HepG2 (cell line): ENCODE data around the gene ZFPM1. TPM values are rescaled to one million over a fixed set of nuclear protein-coding genes. Genes with fewer than 3 reads are reported as not detected.
A peak's percentile ranks its signal among the peaks of the same experiment; 100 is the strongest.

ENCODE experiments used
- DPF2 ChIP-seq: sonication (generic); formaldehyde crosslinking; IDR thresholded peaks from 2 replicates; pipeline ENCODE4 v1.4.0; 2020; ENCODE audit warnings: mild to moderate bottlenecking, low read depth, missing genetic modification reagents, borderline replicate concordance
- HIVEP1 ChIP-seq: sonication (generic); formaldehyde crosslinking; IDR thresholded peaks from 2 replicates; pipeline ENCODE4 v1.4.0; 2020; ENCODE audit warnings: mild to moderate bottlenecking, missing genetic modification reagents
- HNRNPL ChIP-seq: fragments of 200-400 bp; formaldehyde crosslinking; IDR thresholded peaks from 2 replicates; pipeline ENCODE4 v1.6.1; 2017; ENCODE audit warnings: mild to moderate bottlenecking, low read depth, low read length
- MAF1 ChIP-seq: sonication (generic); formaldehyde crosslinking; IDR thresholded peaks from 2 replicates; pipeline ENCODE4 v1.5.0; 2020; ENCODE audit warnings: missing genetic modification reagents, borderline replicate concordance
- MED8 ChIP-seq: sonication (generic); formaldehyde crosslinking; IDR thresholded peaks from 2 replicates; pipeline ENCODE4 v1.8.1; 2023; ENCODE audit warnings: mild to moderate bottlenecking, missing genetic modification reagents; ENCODE audit not compliant: insufficient replicate concordance
- RBM22 ChIP-seq: fragments of 200-400 bp; formaldehyde crosslinking; optimal IDR thresholded peaks from 2 replicates; pipeline ENCODE3; 2017; ENCODE audit warnings: mild to moderate bottlenecking, low read length, moderate library complexity
- RORA ChIP-seq: sonication (generic); formaldehyde crosslinking; IDR thresholded peaks from 2 replicates; pipeline ENCODE4 v1.5.0; 2020; ENCODE audit warnings: mild to moderate bottlenecking, missing genetic modification reagents, moderate library complexity
- RXRB ChIP-seq: IDR thresholded peaks from 2 replicates; pipeline ENCODE4 v1.6.1; 2016; ENCODE audit warnings: borderline replicate concordance, missing genetic modification reagents, missing compliant biosample characterization
- SMC3 ChIP-seq: IDR thresholded peaks from 2 replicates; pipeline ENCODE4 v1.6.1; 2011; ENCODE audit warnings: low read length, improper control_type of control experiment
- ZBTB38 ChIP-seq: sonication (generic); formaldehyde crosslinking; IDR thresholded peaks from 2 replicates; pipeline ENCODE4 v1.5.1; 2020; ENCODE audit warnings: mild to moderate bottlenecking, missing genetic modification reagents
- ZNF263 ChIP-seq: sonication (generic); formaldehyde crosslinking; IDR thresholded peaks from 2 replicates; pipeline ENCODE4 v1.4.0; 2020; ENCODE audit warnings: missing genetic modification reagents
- ZNF354B ChIP-seq: sonication (generic); formaldehyde crosslinking; IDR thresholded peaks from 2 replicates; pipeline ENCODE4 v1.8.0; 2022; ENCODE audit warnings: mild to moderate bottlenecking, missing genetic modification reagents
- ZNF484 ChIP-seq: sonication (generic); formaldehyde crosslinking; IDR thresholded peaks from 2 replicates; pipeline ENCODE4 v1.5.1; 2020; ENCODE audit warnings: mild to moderate bottlenecking, low read depth, missing genetic modification reagents, borderline replicate concordance
- ZNF543 ChIP-seq: sonication (generic); formaldehyde crosslinking; IDR thresholded peaks from 2 replicates; pipeline ENCODE4 v1.4.0; 2020; ENCODE audit warnings: mild to moderate bottlenecking, missing genetic modification reagents
- ZNF841 ChIP-seq: sonication (generic); formaldehyde crosslinking; IDR thresholded peaks from 2 replicates; pipeline ENCODE4 v1.8.1; 2023; ENCODE audit warnings: missing genetic modification reagents, borderline replicate concordance
- ZSCAN31 ChIP-seq: sonication (generic); formaldehyde crosslinking; IDR thresholded peaks from 2 replicates; pipeline ENCODE4 v1.5.0; 2020; ENCODE audit warnings: low read depth, mild to moderate bottlenecking, missing genetic modification reagents
- polyA plus RNA-seq, 8 experiments: library from polyadenylated mRNA; depleted of rRNA in 3 of 8; stranded (reverse) in 7 of 8; unstranded in 1 of 8; fragments of >200 nt; fragmentation: Illumina TruSeq in 4 of 8; extraction: Trizol in 4 of 8; gene quantifications; 2 replicates each; pipeline versions ENCODE4 v1.2.1 to v1.2.3, GENCODE V29; 2011 to 2016; ENCODE audit warnings: low read depth in 4 of 8, missing spikeins in 1 of 8, mixed read lengths in 1 of 8; ENCODE audit not compliant: insufficient read depth in 1 of 8
- total RNA-seq, 5 experiments: library from RNA; depleted of rRNA; stranded (reverse); fragments of >200 nt; fragmentation: Illumina TruSeq; extraction: Trizol; gene quantifications; 2 replicates each; pipeline ENCODE4 v1.2.3, GENCODE V29; 2016; ENCODE audit warnings: low read depth in 1 of 5
- TF ChIP-seq, protein P1 (sequence below): sonication (generic); formaldehyde crosslinking; IDR thresholded peaks from 2 replicates; pipeline ENCODE4 v1.4.0; 2020; ENCODE audit warnings: mild to moderate bottlenecking, missing genetic modification reagents
- TF ChIP-seq, protein P2 (sequence below): IDR thresholded peaks from 2 replicates; pipeline ENCODE4 v1.6.1; 2016; ENCODE audit warnings: low read depth, borderline replicate concordance
- TF ChIP-seq, protein P3 (sequence below): sonication (generic); formaldehyde crosslinking; conservative IDR thresholded peaks from 2 replicates; pipeline ENCODE4 v1.4.0; 2020; ENCODE audit warnings: mild to moderate bottlenecking, missing genetic modification reagents, moderate library complexity
- TF ChIP-seq, protein P4 (sequence below): sonication (generic); formaldehyde crosslinking; IDR thresholded peaks from 2 replicates; pipeline ENCODE4 v1.4.0; 2020; ENCODE audit warnings: missing genetic modification reagents, low read depth, mild to moderate bottlenecking, borderline replicate concordance
- TF ChIP-seq, protein P5 (sequence below): sonication (generic); formaldehyde crosslinking; IDR thresholded peaks from 2 replicates; pipeline ENCODE4 v1.4.0; 2020; ENCODE audit warnings: mild to moderate bottlenecking, missing genetic modification reagents

The ZFPM1 gene
- total and polyA plus RNA-seq, 2 of the 13 experiments (the other 11 are each of a cell fraction or from before 2014, with no cell fraction given) = 1.3 to 3.8 TPM

DNA sequence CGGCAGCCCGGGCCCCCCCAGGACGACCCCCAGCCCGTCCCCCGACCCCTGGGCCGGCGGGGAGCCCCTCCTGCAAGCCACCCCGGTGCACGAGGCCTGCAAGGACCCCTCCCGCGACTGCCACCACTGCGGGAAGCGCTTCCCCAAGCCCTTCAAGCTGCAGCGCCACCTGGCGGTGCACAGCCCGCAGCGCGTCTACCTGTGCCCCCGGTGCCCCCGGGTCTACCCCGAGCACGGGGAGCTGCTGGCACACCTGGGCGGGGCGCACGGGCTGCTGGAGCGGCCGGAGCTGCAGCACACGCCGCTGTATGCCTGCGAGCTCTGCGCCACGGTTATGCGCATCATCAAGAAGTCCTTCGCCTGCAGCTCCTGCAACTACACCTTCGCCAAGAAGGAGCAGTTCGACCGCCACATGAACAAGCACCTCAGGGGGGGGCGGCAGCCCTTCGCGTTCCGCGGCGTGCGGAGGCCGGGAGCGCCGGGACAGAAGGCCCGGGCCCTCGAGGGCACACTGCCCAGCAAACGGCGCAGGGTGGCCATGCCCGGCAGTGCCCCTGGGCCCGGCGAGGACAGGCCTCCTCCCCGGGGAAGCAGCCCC is 15.6 kb upstream of the ZFPM1 start (continued):
- TF ChIP-seq, protein P1, sequence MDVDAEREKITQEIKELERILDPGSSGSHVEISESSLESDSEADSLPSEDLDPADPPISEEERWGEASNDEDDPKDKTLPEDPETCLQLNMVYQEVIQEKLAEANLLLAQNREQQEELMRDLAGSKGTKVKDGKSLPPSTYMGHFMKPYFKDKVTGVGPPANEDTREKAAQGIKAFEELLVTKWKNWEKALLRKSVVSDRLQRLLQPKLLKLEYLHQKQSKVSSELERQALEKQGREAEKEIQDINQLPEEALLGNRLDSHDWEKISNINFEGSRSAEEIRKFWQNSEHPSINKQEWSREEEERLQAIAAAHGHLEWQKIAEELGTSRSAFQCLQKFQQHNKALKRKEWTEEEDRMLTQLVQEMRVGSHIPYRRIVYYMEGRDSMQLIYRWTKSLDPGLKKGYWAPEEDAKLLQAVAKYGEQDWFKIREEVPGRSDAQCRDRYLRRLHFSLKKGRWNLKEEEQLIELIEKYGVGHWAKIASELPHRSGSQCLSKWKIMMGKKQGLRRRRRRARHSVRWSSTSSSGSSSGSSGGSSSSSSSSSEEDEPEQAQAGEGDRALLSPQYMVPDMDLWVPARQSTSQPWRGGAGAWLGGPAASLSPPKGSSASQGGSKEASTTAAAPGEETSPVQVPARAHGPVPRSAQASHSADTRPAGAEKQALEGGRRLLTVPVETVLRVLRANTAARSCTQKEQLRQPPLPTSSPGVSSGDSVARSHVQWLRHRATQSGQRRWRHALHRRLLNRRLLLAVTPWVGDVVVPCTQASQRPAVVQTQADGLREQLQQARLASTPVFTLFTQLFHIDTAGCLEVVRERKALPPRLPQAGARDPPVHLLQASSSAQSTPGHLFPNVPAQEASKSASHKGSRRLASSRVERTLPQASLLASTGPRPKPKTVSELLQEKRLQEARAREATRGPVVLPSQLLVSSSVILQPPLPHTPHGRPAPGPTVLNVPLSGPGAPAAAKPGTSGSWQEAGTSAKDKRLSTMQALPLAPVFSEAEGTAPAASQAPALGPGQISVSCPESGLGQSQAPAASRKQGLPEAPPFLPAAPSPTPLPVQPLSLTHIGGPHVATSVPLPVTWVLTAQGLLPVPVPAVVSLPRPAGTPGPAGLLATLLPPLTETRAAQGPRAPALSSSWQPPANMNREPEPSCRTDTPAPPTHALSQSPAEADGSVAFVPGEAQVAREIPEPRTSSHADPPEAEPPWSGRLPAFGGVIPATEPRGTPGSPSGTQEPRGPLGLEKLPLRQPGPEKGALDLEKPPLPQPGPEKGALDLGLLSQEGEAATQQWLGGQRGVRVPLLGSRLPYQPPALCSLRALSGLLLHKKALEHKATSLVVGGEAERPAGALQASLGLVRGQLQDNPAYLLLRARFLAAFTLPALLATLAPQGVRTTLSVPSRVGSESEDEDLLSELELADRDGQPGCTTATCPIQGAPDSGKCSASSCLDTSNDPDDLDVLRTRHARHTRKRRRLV (CRISPR knock-in tag) = no peak
- TF ChIP-seq ZNF263 = no peak
- no peak for TF ChIP-seq MED8
- no peak for TF ChIP-seq DPF2
- TF ChIP-seq, protein P2, sequence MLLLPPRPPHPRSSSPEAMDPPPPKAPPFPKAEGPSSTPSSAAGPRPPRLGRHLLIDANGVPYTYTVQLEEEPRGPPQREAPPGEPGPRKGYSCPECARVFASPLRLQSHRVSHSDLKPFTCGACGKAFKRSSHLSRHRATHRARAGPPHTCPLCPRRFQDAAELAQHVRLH (CRISPR knock-in tag) = no peak
- TF ChIP-seq HIVEP1 (CRISPR knock-in tag) = no peak
- TF ChIP-seq, protein P3, sequence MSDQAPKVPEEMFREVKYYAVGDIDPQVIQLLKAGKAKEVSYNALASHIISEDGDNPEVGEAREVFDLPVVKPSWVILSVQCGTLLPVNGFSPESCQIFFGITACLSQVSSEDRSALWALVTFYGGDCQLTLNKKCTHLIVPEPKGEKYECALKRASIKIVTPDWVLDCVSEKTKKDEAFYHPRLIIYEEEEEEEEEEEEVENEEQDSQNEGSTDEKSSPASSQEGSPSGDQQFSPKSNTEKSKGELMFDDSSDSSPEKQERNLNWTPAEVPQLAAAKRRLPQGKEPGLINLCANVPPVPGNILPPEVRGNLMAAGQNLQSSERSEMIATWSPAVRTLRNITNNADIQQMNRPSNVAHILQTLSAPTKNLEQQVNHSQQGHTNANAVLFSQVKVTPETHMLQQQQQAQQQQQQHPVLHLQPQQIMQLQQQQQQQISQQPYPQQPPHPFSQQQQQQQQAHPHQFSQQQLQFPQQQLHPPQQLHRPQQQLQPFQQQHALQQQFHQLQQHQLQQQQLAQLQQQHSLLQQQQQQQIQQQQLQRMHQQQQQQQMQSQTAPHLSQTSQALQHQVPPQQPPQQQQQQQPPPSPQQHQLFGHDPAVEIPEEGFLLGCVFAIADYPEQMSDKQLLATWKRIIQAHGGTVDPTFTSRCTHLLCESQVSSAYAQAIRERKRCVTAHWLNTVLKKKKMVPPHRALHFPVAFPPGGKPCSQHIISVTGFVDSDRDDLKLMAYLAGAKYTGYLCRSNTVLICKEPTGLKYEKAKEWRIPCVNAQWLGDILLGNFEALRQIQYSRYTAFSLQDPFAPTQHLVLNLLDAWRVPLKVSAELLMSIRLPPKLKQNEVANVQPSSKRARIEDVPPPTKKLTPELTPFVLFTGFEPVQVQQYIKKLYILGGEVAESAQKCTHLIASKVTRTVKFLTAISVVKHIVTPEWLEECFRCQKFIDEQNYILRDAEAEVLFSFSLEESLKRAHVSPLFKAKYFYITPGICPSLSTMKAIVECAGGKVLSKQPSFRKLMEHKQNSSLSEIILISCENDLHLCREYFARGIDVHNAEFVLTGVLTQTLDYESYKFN = no peak
- no peak for TF ChIP-seq ZBTB38 (CRISPR knock-in tag)
- TF ChIP-seq, protein P4, sequence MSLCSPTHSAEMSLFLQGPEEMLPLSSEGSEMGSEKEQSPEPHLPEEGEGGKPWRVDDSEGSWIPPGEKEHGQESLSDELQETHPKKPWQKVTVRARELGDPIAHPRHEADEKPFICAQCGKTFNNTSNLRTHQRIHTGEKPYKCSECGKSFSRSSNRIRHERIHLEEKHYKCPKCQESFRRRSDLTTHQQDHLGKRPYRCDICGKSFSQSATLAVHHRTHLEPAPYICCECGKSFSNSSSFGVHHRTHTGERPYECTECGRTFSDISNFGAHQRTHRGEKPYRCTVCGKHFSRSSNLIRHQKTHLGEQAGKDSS (CRISPR knock-in tag) = no peak
- TF ChIP-seq ZNF354B (CRISPR knock-in tag) = no peak
- TF ChIP-seq HNRNPL = peak; percentile 98
- TF ChIP-seq RBM22 = no peak
- no peak for TF ChIP-seq RORA
- no peak for TF ChIP-seq MAF1 (CRISPR knock-in tag)
- TF ChIP-seq ZNF484 = no peak
- TF ChIP-seq, protein P5, sequence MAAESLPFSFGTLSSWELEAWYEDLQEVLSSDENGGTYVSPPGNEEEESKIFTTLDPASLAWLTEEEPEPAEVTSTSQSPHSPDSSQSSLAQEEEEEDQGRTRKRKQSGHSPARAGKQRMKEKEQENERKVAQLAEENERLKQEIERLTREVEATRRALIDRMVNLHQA (CRISPR knock-in tag) = no peak
- no peak for TF ChIP-seq ZNF543 (CRISPR knock-in tag)
- TF ChIP-seq ZNF841 (CRISPR knock-in tag) = no peak
- TF ChIP-seq ZSCAN31 (CRISPR knock-in tag) = no peak
- TF ChIP-seq RXRB (CRISPR knock-in tag) = no peak
- TF ChIP-seq SMC3 = peak; percentile 41; the same call in 1 of the 2 replicates
